Right cardiac atrium (tissue), 5 donors: Measurements from ENCODE around the gene OTUD3. TPM values are rescaled to one million over a fixed set of nuclear protein-coding genes. Genes with fewer than 3 reads are reported as not detected.
A peak's percentile ranks its signal among the peaks of the same experiment; 100 is the strongest.
"Not testable (repeated sequence)": the region's sequence is repeated elsewhere in the genome, so short reads cannot be mapped to it uniquely, and the experiment has no call there.

Source experiments
- ATAC-seq, 2 donors: fragments of 200-7000 bp; cut with Tn5 transposase; one replicate each; pipeline versions ENCODE4 v1.8.0 to v1.9.1; 2020; ENCODE audit warnings: moderate library complexity in 2 of 2, mild to moderate bottlenecking in 1 of 2
- DNase-seq, 3 donors: peaks; one replicate each; pipeline ENCODE4 v3.0.0-alpha.2; 2020
- H3K27ac ChIP-seq: one replicate; pipeline ENCODE4 v1.5.1; 2013; ENCODE audit warnings: mild to moderate bottlenecking, low read length, control low read depth, moderate library complexity
- H3K27me3 ChIP-seq: one replicate; pipeline ENCODE4 v1.6.1; 2013; ENCODE audit not compliant: control insufficient read depth, insufficient read depth
- H3K4me1 ChIP-seq: one replicate; pipeline ENCODE4 v1.6.1; 2013; ENCODE audit warnings: low read length; ENCODE audit not compliant: control insufficient read depth, insufficient read depth
- H3K4me3 ChIP-seq: one replicate; pipeline ENCODE4 v1.5.1; 2013; ENCODE audit warnings: low read length, control low read depth
- H3K9me3 ChIP-seq: one replicate; pipeline ENCODE4 v1.6.1; 2013; ENCODE audit warnings: low read length; ENCODE audit not compliant: control insufficient read depth
- whole genome bisulfite sequencing: extraction: QIAGEN DNeasy Blood & Tissue Kit; methylation state at CpG from one replicate; pipeline ENCODE4 v1.1.7; 2013; 5-methylcytosine and 5-hydroxymethylcytosine counted together
- intact Hi-C, 4 donors: fragments of 100-400 bp; cut with DNase I; formaldehyde crosslinking; loops; one replicate each; pipeline versions ENCODE4 v1.11.0 to v1.14.0; 2022 to 2023
- polyA plus RNA-seq: library from polyadenylated mRNA; stranded (reverse); fragments of 200-250 nt; gene quantifications from one replicate; pipeline ENCODE4 v1.2.3, GENCODE V29; 2013
- total RNA-seq, 4 donors: library from RNA; stranded (reverse); fragmentation: NEBNext Ultra II Directional; extraction: Animal tissue kit (Norgen Biotek cat#: 25700); gene quantifications; one replicate each; pipeline ENCODE4 v1.2.1, GENCODE V29; 2021
- donor health status: healthy with polysubstance abuse.
- donor health status: DM: no; HTN: yes; CAD: no.
- donor health status: DM: no; HTN: no; CAD: no.
- donor health status: DM: no; HTN: yes; CAD: no; lungs with severe emphysema.
- donor health status: DM: yes; HTN: yes; CAD: no.

The OTUD3 gene
- total and polyA plus RNA-seq, 5 donors = 2.8 to 6.2 (median 4.9) TPM

- Histone ChIP-seq H3K4me3 (no peak overlapping the region), H3K27me3 (no peaks in the 10 kb centered on the region), H3K4me1 (no peaks in the 10 kb centered on the region), H3K9me3 (no peaks in the 10 kb centered on the region), H3K27ac (no peak overlapping the region)
- 16% methylated on average over 6 of the region's 6 CpGs for WGBS
- intact Hi-C loops = loop anchor here in 3 of 4 donors (5.0 to 10.0 kb wide), 3 partner anchors 234 to 577 kb away; no protein-coding TSS in a partner anchor
- peak; percentile 76 for ATAC-seq
- DNase-seq = peak; percentile 81 to 93 (median 85)
Measured at GRCh38 chr1:19918057-19918456, 35.9 kb downstream of the OTUD3 start.

GRCh38 chr1:19920132-19920710 is 38.0 kb downstream of the OTUD3 start:
- intact Hi-C loops = loop anchor here in 3 of 4 donors (5.0 to 10.0 kb wide), 3 partner anchors 232 to 715 kb away; partner anchors contain the start of gene PINK1 (in 1 of the 3)
- H3K4me3 ChIP-seq = no peak overlapping the region
- no peaks in the 10 kb centered on the region for H3K4me1 ChIP-seq
- no peak for ATAC-seq
- H3K9me3 ChIP-seq = no peaks in the 10 kb centered on the region
- H3K27ac ChIP-seq = no peak overlapping the region
- no peak for DNase-seq
- 88% methylated on average over 19 of the region's 19 CpGs for WGBS
- no peaks in the 10 kb centered on the region for H3K27me3 ChIP-seq

GRCh38 chr1:19921310-19921709 is 39.1 kb downstream of the OTUD3 start:
- intact Hi-C loops = loop anchor here in 3 of 4 donors (5.0 to 10.0 kb wide), 3 partner anchors 231 to 713 kb away; partner anchors contain the start of gene PINK1 (in 1 of the 3)
- Histone ChIP-seq H3K9me3 (no peaks in the 10 kb centered on the region), H3K27ac (no peak overlapping the region), H3K4me1 (no peaks in the 10 kb centered on the region), H3K27me3 (no peaks in the 10 kb centered on the region), H3K4me3 (no peak overlapping the region)
- WGBS = 78% methylated on average over 13 of the region's 13 CpGs
- ATAC-seq = no peak
- no peak for DNase-seq

DNA sequence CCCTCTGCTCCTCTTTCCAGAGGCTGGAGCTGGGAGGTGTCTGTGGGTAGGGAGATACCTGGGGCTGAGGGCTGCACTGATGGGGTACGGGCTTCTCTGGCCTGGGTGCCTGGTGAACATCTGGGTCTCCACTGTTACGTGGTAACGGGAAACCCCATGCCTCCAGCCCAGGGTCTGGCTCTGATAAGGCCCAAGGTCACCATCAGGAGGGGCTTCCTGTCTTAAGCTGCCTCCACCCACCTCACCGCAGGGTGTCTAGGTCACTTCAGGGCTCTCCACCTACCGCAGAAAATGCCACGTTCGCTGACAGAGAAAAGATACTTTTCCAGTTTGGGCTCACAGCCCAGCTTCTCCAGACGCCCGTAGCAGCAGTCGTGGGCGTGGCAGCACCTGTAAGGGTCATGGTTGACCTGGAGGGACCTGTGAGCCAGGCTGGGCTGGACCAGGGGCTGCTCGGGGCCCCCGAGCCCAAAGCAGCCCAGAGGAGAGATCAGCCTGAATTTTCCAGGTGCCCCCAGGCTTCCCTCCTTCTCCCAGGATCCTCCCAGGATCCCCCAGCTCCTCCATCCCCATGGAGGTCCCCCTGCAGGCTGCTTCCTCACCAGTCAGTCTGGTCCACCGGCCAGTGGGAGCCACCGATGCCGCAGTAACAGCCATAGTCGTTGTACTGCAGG is 40.0 kb downstream of the OTUD3 start:
- WGBS = 66% methylated on average over 17 of the region's 17 CpGs
- no peak for DNase-seq
- Histone ChIP-seq H3K27me3 (no peaks in the 10 kb centered on the region), H3K4me3 (no peak overlapping the region), H3K4me1 (no peaks in the 10 kb centered on the region), H3K9me3 (no peaks in the 10 kb centered on the region), H3K27ac (no peak overlapping the region)
- ATAC-seq = no peak
- intact Hi-C loops = loop anchor here in 3 of 4 donors (5.0 to 10.0 kb wide), 3 partner anchors 230 to 713 kb away; partner anchors contain the start of gene PINK1 (in 1 of the 3)

- Histone ChIP-seq H3K9me3 (no peaks in the 10 kb centered on the region), H3K27me3 (no peaks in the 10 kb centered on the region), H3K4me3 (no peak within 1 kb of the TSS), H3K4me1 (no peaks in the 10 kb centered on the region), H3K27ac (no peak within 1 kb of the TSS)
- DNase-seq = no peak
- WGBS = 67% methylated on average over 14 of the region's 14 CpGs
- intact Hi-C loops = loop anchor here in 3 of 4 donors (5.0 to 10.0 kb wide), 3 partner anchors 229 to 711 kb away; partner anchors contain the start of gene PINK1 (in 1 of the 3)
- ATAC-seq = no peak
Measured at GRCh38 chr1:19923137-19923952, 41.1 kb downstream of the OTUD3 start, which contains the start of gene PLA2G2E. PLA2G2E (minus strand) TSS chr1:19923617; CDS start chr1:19923559, 58 bp downstream.

DNA sequence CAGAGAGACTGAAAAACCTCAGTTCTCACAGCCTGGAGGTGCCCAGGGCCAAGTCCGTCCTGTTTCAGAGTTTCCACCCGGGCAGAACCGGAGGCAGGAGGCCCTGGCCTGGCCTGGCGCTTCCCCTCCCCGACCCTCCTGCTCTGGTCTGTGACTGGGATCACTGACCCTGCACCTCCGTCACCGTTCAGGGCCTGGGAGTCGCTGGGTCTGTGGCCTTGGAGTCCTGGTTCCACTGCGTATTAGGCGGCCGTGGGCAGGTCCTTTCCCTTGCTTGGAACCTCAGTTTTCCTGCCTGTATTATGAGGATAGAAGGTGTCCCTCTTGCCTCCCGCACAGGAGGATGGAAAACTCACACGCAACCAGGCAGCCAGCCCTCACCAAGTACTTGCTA is 41.8 kb downstream of the OTUD3 start:
- DNase-seq = no peak
- H3K4me1 ChIP-seq = no peaks in the 10 kb centered on the region
- H3K27me3 ChIP-seq = no peaks in the 10 kb centered on the region
- H3K9me3 ChIP-seq = no peaks in the 10 kb centered on the region
- ATAC-seq = no peak
- intact Hi-C loops = loop anchor here in 3 of 4 donors (5.0 to 10.0 kb wide), 3 partner anchors 228 to 711 kb away; partner anchors contain the start of gene PINK1 (in 1 of the 3)
- no peak overlapping the region for H3K27ac ChIP-seq
- WGBS = 74% methylated on average over 13 of the region's 13 CpGs
- no peak overlapping the region for H3K4me3 ChIP-seq

DNA sequence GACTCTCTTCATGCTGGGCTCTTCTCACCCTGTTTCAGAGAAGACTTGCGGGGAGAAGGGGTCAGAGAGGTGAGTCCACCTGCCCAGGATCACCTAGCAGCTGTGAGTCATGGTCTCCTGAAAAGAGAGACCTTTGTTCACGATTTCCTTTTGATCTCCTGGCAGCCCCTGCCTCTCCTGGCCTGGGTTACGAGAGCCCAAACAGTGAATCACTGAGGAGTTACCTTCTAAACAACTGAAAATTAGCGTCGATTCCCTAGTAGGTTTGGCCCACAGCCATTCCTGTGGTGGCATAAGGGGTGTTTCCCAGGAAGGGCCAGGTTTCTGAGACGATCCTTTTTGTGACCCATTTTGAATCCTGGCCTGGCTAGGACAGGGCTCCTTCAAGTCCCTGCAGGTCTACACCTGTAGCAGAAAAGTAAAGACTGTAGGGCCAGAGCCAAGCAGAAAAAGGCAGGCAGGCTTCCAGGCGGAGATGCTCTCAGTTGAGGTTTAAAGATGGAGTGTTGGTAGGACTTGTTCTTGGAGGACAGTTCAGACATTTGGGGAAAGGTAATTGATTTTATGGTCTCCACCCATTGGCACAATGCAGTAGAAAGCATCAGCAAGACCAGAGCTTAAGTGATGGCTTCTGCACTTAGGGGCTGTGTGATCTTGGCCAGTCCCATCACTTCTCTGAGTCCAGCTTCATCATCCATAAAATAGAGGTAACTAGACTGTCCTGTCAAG is 43.3 kb downstream of the OTUD3 start:
- intact Hi-C loops = loop anchor here in 1 of 4 donors (10.0 kb wide), 1 partner anchor 709 kb away; the partner anchor contains the start of gene PINK1
- no peak for ATAC-seq
- 80% methylated on average over 7 of the region's 7 CpGs for WGBS
- no peaks in the 10 kb centered on the region for H3K27me3 ChIP-seq
- no peaks in the 10 kb centered on the region for H3K9me3 ChIP-seq
- H3K4me3 ChIP-seq = no peak overlapping the region
- no peak overlapping the region for H3K27ac ChIP-seq
- no peak for DNase-seq
- no peaks in the 10 kb centered on the region for H3K4me1 ChIP-seq

DNA sequence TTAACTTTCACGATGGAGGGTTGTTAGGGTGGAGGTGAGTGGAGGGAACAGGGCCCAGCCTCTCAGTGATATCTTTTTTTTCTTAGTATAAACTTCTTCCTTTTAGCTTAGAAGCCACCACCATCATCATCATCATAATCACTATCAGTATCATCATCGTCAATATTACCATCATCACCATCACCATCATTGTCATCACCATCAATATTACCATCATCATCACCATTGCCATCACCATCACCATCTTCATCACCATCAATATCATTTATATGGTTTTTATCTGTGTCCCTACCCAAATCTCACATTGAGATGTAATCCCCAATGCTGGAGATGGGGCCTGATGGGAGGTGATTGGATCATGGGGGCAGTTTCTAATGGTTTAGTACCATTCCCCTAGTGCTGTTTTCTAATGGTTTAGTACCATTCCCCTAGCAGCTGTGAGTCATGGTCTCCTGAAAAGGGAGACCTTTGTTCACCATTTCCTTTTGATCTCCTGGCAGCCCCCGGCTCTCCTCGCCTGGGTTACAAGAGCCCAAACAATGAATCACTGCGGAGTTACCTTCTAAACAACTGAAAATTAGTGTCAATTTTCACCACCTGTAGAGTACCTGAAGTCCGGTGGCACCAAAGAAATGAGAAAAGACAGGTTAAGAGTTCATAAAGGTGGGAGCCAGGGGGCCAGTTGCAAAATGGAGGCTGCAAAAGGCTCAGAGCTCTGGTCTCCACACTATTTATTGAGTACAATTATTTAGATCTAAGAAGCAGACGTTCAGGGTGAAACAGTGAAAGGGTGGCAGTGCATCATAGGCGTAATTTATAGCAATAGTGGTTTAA is 44.3 kb downstream of the OTUD3 start:
- intact Hi-C loops = loop anchor here in 1 of 4 donors (10.0 kb wide), 1 partner anchor 708 kb away; the partner anchor contains the start of gene PINK1

GRCh38 chr1:19927130-19927421 is 44.9 kb downstream of the OTUD3 start:
- not testable (repeated sequence) for H3K9me3 ChIP-seq, H3K27ac ChIP-seq, H3K27me3 ChIP-seq, DNase-seq, ATAC-seq, H3K4me1 ChIP-seq, H3K4me3 ChIP-seq
- intact Hi-C loops = loop anchor here in 1 of 4 donors (10.0 kb wide), 1 partner anchor 708 kb away; the partner anchor contains the start of gene PINK1
- 45% methylated on average over 3 of the region's 3 CpGs for WGBS

More for the DNA sequence above, 44.3 kb downstream of the OTUD3 start:
- Histone ChIP-seq H3K9me3 (no peaks in the 10 kb centered on the region), H3K27me3 (no peaks in the 10 kb centered on the region), H3K27ac (no peak overlapping the region), H3K4me3 (no peak overlapping the region), H3K4me1 (no peaks in the 10 kb centered on the region)
- WGBS = 67% methylated on average over 8 of the region's 8 CpGs
- no peak for DNase-seq
- no peak for ATAC-seq
